ENCODE data around the gene LRRC9. TPM values are rescaled to one million over a fixed set of nuclear protein-coding genes. Genes with fewer than 3 reads are reported as not detected.
"Not testable (repeated sequence)": the region's sequence is repeated elsewhere in the genome, so short reads cannot be mapped to it uniquely, and the experiment has no call there.

LRRC9 gene
- total RNA-seq, 1 donor from 2014 or later: 0.05 TPM

- ATAC-seq; intact Hi-C loops (cut with micrococcal nuclease); DNase-seq: not testable (repeated sequence)
Observed at GRCh38 chr14:59942296-59942862, 22.4 kb downstream of the LRRC9 start.

GRCh38 chr14:59944909-59945308 is 25.0 kb downstream of the LRRC9 start:
- DNase-seq (no peak), ATAC-seq (no peak)
- intact Hi-C loops (cut with micrococcal nuclease): no loop called here

GRCh38 chr14:59952141-59952540 is 32.2 kb downstream of the LRRC9 start:
- intact Hi-C loops (cut with micrococcal nuclease); ATAC-seq; DNase-seq: not testable (repeated sequence)

DNA sequence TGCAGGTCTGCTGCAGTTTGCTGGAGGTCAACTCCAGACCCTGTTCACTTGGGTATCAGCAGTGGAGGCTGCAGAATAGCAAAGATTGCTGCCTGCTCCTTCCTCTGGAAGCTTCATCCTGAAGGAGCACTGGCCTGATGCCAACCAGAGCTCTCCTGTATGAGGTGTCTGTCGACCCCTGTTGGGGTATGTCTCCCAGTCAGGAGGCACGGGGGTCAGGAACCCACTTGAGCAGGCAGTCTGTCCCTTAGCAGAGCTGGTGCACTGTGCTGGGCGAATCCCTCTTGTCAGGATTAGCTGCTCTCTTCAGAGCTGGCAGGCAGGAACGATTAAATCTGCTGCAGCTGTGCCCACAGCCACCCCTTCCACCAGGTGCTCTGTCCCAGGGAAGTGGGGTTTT is 37.9 kb downstream of the LRRC9 start:
- ATAC-seq; DNase-seq; intact Hi-C loops (cut with micrococcal nuclease): not testable (repeated sequence)

- intact Hi-C loops (cut with micrococcal nuclease): no loop called here
- DNase-seq (no peak), ATAC-seq (no peak)
Observed at GRCh38 chr14:59959668-59960067, 39.7 kb downstream of the LRRC9 start.

- intact Hi-C loops (cut with micrococcal nuclease): no loop called here
- no peak for ATAC-seq
- DNase-seq: no peak
Observed at GRCh38 chr14:59961518-59962062, 41.6 kb downstream of the LRRC9 start.

- intact Hi-C loops (cut with micrococcal nuclease): loop anchor here (5.0 kb wide), 1 partner anchor 218 kb away; no protein-coding TSS in a partner anchor
- DNase-seq (no peak), ATAC-seq (peak; percentile 12)
Observed at GRCh38 chr14:59964251-59965007, 44.5 kb downstream of the LRRC9 start.

GRCh38 chr14:59969319-59969718 is 49.4 kb downstream of the LRRC9 start:
- no peak for DNase-seq
- intact Hi-C loops (cut with micrococcal nuclease): loop anchor here (5.0 kb wide), 1 partner anchor 213 kb away; no protein-coding TSS in a partner anchor
- ATAC-seq: no peak

DNA sequence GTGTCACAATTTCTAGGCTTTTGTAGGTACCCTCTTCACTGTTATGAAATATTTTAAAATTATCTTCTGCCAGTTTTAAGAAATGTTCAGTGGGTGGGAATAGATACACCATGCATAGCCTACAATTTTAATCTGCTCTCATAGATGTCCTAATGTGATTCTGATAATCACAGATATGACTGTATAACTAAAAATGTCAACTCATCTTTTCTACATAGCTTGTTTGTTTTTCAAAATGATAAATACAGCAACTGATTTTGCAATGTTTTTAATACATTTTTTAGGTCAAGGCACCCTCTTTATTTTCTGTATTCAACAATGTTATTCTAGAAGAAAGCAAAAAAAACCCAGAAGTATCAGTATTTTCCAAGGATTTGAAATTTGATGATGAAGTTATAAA is 61.6 kb downstream of the LRRC9 start:
- ATAC-seq (no peak), DNase-seq (no peak)
- intact Hi-C loops (cut with micrococcal nuclease): no loop called here

DNA sequence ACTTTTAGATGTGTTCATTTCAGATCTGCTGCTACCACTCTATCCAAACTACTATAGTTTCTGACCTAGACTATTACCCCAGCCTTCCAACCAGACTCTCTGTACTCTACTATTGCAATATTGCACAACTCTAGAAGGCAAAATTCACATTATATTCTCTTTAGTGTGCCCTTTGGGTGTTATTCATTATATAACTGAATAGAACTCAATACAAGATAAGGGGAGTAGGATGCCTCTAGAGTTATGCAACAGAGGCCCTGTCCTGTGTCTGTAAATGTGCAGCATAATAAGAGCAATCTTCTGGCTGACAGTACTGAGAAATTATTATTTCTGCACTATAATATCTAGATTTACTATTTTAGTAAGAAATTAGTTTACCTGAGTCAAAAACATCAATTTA is 63.1 kb downstream of the LRRC9 start:
- no peak for DNase-seq
- intact Hi-C loops (cut with micrococcal nuclease): no loop called here
- ATAC-seq: no peak

DNA sequence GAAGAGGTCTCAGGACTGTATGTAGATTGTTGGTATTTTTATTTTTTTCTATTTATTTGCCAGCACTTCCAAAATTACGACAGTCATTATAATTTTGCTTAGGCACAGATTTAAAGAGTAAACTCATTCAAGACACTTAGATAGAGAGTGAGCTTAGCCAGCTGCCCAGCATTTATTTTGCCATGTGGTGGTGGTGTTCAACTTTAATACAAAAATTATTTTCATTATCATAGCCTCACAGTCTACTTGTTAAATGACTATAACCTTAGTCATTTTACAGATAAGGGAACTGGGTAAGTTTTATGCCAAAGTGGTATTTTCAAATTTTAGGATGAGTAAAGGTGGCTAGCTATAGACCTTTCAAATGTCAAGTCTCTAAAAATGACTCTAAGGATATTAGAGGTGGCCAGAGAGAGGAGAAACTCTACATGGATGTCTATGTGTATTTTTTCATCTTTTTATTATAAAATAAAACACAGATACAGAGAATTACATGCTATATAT is 66.7 kb downstream of the LRRC9 start:
- ATAC-seq (no peak), DNase-seq (no peak)
- intact Hi-C loops (cut with micrococcal nuclease): no loop called here

DNA sequence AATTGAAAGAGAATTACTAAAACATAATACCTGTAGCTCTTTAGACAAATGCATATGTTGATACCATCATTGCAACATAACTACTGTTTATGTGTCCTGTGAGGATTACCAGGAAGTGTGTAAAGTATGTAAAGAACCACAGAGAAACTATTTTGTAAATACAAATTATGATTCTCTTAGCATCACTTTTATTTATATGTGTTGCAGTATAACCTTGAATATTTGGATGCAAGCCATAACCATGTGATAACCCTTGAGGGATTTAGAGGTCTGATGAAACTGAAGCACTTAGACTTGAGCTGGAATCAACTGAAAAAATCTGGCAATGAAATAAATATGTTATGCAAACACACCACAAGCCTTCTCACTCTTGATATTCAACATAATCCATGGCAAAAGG is 77.5 kb downstream of the LRRC9 start:
- ATAC-seq: peak; percentile 61
- intact Hi-C loops (cut with micrococcal nuclease): no loop called here
- no peak for DNase-seq

GRCh38 chr14:59997966-59998365 is 78.0 kb downstream of the LRRC9 start:
- intact Hi-C loops (cut with micrococcal nuclease): no loop called here
- no peak for DNase-seq
- no peak for ATAC-seq

- ATAC-seq: no peak
- intact Hi-C loops (cut with micrococcal nuclease): no loop called here
- no peak for DNase-seq
Observed at GRCh38 chr14:59998564-59998963, 78.6 kb downstream of the LRRC9 start.

DNA sequence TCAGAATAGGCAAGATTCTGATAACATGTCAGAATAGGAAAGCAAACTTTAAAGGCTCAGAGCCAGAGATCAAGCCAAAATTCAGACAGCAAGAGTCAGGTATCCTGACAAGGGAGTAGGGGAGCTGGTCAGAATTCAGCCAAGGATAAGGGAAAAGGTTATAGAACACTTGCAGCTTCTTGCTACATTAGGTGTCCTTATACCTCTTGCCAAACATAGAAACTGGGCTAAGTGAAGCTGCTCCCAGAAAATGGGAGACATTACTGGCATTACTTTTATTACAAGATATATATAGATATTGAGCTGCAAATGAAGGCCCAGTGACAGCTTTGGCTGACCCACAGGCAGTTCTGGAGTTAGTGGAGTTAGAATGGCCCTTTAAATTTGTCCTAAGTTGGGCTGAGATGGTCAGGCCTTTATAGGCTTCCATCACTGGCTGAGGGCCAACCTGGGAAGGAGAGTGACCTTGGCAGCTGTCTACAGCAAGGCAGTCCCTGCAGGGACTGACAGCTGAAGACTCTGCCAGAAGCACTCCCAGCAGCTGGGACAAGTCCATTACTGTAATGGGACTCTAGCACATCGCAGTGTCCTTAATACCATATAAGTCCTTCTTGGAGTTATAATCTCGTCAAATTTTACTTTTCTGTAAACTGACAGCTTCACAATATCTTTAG is 83.0 kb downstream of the LRRC9 start:
- intact Hi-C loops (cut with micrococcal nuclease): no loop called here
- ATAC-seq (peak; percentile 100), DNase-seq (peak; percentile 86)

- intact Hi-C loops (cut with micrococcal nuclease): no loop called here
- ATAC-seq (no peak), DNase-seq (no peak)
Observed at GRCh38 chr14:60003991-60004390, 84.0 kb downstream of the LRRC9 start.

GRCh38 chr14:60008042-60008441 is 88.1 kb downstream of the LRRC9 start:
- intact Hi-C loops (cut with micrococcal nuclease): no loop called here
- ATAC-seq: no peak

GRCh38 chr14:60010263-60010662 is 90.3 kb downstream of the LRRC9 start:
- DNase-seq; intact Hi-C loops (cut with micrococcal nuclease); ATAC-seq: not testable (repeated sequence)

More at GRCh38 chr14:60008042-60008441, 88.1 kb downstream of the LRRC9 start:
- DNase-seq: no peak

- ATAC-seq: no peak
- intact Hi-C loops (cut with micrococcal nuclease): no loop called here
Observed at GRCh38 chr14:60014402-60014801, 94.5 kb downstream of the LRRC9 start.

GRCh38 chr14:60021619-60022018 is 101.7 kb downstream of the LRRC9 start:
- ATAC-seq: no peak

More at GRCh38 chr14:60014402-60014801, 94.5 kb downstream of the LRRC9 start:
- no peak for DNase-seq

More at GRCh38 chr14:60021619-60022018, 101.7 kb downstream of the LRRC9 start:
- DNase-seq: no peak
- intact Hi-C loops (cut with micrococcal nuclease): no loop called here
